GM19463 (cell line): ENCODE measurements around the gene PACS1.
"Not testable (repeated sequence)": the region's sequence is repeated elsewhere in the genome, so short reads cannot be mapped to it uniquely, and the experiment has no call there.

Experiments used
- ATAC-seq: cut with Tn5 transposase; IDR thresholded peaks from one replicate; pipeline ENCODE4 v1.9.1; 2021; ENCODE audit warnings: mild to moderate bottlenecking, moderate library complexity; ENCODE audit not compliant: unreplicated experiment

The PACS1 gene

GRCh38 chr11:66239998-66240780 is 170.1 kb downstream of the PACS1 start:
- ATAC-seq: no peak

GRCh38 chr11:66240781-66241136 is 170.7 kb downstream of the PACS1 start:
- no peak for ATAC-seq

- no peak for ATAC-seq
Observed at GRCh38 chr11:66242095-66242765, 172.2 kb downstream of the PACS1 start.

- no peak for ATAC-seq
Observed at GRCh38 chr11:66243782-66244535, 173.9 kb downstream of the PACS1 start.

- ATAC-seq: no peak
Observed at GRCh38 chr11:66247295-66247694, 177.2 kb downstream of the PACS1 start.

GRCh38 chr11:66247801-66248200 is 177.7 kb downstream of the PACS1 start:
- ATAC-seq: no peak

- no peak for ATAC-seq
Observed at GRCh38 chr11:66248903-66249302, 178.8 kb downstream of the PACS1 start.

GRCh38 chr11:66251809-66252208 is 181.7 kb downstream of the PACS1 start:
- ATAC-seq: no peak

- not testable (repeated sequence) for ATAC-seq
Observed at GRCh38 chr11:66253081-66253480, 183.0 kb downstream of the PACS1 start.

- no peak for ATAC-seq
Observed at GRCh38 chr11:66258473-66258893, 188.4 kb downstream of the PACS1 start.

- ATAC-seq: no peak
Observed at GRCh38 chr11:66259225-66259624, 189.2 kb downstream of the PACS1 start.

- no peak for ATAC-seq
Observed at GRCh38 chr11:66259956-66260355, 189.9 kb downstream of the PACS1 start.

GRCh38 chr11:66261578-66261977 is 191.5 kb downstream of the PACS1 start:
- ATAC-seq: no peak

- no peak for ATAC-seq
Observed at GRCh38 chr11:66262191-66262590, 192.1 kb downstream of the PACS1 start.

GRCh38 chr11:66262696-66263095 is 192.6 kb downstream of the PACS1 start:
- ATAC-seq: no peak

GRCh38 chr11:66263231-66263630 is 193.2 kb downstream of the PACS1 start:
- ATAC-seq: no peak

- ATAC-seq: no peak
Observed at GRCh38 chr11:66263785-66264184, 193.7 kb downstream of the PACS1 start.

- no peak for ATAC-seq
Observed at GRCh38 chr11:66264383-66264782, 194.3 kb downstream of the PACS1 start.

GRCh38 chr11:66264914-66265313 is 194.8 kb downstream of the PACS1 start:
- ATAC-seq: no peak

- no peak for ATAC-seq
Observed at GRCh38 chr11:66265531-66266377, 195.7 kb downstream of the PACS1 start.
